ENCODE results near the gene DARS1.
"Not testable (repeated sequence)": the region's sequence is repeated elsewhere in the genome, so short reads cannot be mapped to it uniquely, and the experiment has no call there.

DARS1 gene

DNA sequence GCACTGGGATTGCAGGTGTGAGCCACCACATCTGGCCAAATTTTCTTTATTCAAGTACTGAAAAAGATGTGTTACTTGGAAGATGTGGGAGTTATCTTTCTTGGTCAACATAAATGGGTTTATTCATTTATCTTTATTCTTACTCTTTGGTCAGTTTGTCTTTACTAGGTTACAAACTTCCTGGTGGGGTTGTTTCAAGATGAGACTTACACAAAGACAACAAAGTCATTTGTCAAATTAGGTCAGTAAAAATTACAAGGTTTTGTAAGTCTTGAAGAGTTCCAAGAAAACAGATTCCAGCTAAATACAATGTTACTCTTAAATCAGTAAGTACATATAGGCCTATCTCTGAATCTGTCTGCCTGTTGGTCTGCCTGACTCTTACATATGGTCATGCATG lies 48.9 kb downstream of the DARS1 start:
- no peak for DNase-seq

DNA sequence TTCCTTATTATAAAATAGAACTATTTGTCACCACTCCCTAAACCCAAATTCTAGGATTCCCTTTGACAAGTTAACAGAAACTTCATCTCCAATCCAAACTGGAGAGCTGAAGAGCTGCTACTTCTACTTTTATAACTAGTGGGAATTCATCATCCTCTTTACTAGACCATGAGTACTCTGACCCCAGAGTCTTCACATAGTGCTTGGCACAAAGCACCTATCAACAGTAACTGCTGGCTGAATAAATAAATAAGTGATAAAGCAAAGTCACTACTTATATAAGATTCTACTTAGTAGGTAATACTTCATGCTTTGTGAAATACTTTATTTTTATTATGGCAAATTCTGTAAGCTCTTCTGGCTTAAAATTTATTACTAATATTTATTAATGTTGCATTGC lies 49.5 kb downstream of the DARS1 start:
- no peak for DNase-seq

DNA sequence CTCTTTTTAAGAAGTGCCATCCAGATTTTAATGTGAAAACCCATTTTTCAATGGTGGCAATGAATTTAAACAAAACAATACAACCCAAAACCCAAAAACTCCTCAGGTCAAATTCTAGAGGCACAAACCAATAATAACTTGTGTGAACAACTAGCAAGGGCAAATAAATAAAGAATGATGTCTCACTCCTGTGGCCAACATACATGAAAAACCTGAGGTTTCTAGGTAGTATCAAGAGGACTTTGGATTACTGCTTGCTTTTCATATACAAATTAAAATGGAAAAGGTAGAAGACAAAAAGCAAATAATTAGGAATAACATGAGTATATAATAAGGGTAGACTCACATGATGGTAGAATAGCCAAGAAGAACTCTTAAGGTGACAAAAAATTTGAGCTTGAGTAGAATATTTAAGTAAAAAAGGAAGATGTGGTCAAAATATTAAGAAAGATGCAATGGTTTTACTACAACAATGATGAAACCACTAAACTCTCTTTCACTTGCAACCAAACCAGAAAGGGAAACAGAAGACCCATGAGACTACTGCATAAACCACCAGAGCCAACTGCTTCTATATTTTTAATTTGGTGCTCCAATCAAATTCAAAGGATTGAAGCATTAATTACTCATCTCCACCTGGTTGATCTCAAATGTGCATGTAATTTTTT lies 53.5 kb downstream of the DARS1 start:
- DNase-seq: no peak

DNA sequence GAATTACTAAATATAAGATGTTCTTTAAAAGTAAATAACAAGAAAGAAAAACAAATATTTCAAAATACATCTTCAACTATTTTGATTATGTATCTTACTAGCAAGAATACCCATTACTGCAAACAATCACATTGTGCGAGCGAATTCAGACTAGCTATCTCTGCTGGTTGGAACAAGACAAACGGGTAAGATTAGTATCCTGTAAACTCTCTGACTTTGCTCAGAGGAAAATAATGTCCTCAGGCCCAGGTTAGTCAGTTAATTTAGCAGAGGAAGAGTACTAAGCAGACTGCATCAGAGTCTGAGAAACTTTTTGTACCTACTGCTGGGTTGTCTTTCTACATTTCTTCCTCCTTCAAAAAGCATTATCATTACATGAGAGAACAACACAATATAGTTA lies 58.8 kb downstream of the DARS1 start:
- DNase-seq: no peak

DNA sequence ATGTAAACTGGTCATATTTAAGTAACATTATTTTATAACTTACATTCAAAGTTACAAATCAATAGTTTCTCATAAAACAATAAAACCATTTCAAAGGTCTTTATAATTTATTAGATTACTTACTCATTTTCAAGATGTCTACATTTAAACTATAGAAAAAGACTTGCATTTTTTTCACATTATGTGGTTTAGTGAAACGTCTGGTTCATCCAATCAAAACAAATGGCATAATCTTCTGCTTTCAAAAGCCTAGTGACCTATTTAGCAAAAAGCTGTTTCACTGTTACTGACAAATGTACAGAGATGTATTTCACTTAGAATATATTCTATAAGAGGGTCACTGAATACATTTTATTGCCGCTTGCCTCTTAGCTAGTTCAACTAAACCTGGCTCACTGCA lies 59.9 kb downstream of the DARS1 start:
- DNase-seq: peak; percentile 11

DNA sequence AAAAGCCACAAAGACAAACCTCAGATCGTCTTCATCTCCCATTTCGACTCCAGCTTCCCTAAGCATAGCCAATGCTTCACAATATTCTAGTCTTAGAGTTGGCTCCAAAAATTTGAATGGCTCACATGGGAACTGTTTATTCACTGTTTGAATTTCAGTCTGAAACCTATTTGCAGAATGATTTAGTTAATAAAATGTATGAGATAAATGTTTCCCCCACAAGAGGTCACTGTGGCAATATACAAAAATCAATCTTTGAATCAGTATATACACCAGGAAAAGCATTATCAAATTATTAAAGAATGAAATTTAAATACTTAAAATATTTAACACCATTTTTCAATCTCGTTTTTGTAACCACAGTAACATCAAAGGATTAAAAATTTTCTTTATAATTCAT lies 69.2 kb downstream of the DARS1 start:
- peak; percentile 35 for DNase-seq

DNA sequence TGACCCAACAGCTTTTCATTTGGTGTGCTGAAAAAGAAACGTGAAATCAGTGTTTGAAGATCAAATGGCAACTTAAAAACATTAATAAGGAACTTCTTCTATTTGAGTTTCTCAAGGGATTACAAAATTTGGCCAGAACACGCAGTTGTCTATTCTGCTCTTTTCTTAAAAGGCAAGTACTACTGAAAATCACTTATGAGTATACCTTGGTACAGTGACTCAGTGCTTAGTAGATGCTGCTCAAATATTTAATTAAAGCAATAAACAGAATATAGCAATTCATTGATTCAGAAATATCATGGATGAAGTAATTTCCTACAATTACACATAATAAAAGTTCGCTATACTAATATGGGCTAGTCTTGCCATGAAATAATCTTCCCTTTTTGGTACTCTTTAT lies 70.9 kb downstream of the DARS1 start:
- DNase-seq: no peak

DNA sequence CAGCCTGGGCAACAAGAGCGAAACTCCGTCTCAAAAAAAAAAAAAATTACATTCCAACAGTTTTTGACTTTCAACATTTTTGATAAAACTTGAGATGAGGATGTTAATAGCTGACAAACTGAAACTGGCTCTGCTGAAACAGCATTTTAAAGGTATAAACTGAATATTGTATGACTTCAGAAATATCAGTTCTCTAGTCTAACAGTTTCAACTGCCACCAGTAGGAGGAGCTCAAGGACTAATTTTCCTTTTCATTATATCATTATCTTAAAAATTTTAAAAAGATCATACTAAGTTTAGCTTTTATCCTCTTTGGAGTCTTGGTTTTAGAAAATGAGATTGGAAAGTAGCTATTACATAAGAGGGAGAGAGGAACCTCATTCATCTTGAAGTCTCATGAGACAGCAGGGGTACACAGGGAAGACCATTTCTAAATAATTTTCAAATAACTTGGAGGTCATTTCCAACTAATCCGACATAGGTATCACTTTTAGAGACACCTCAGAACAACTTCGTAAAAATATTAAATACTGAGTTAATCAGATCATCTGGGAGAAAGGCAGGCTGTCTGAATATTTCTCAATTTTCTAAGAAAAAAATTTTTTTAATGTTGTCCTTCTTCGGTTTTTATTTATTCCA lies 71.6 kb downstream of the DARS1 start:
- peak; percentile 48 for DNase-seq

DNA sequence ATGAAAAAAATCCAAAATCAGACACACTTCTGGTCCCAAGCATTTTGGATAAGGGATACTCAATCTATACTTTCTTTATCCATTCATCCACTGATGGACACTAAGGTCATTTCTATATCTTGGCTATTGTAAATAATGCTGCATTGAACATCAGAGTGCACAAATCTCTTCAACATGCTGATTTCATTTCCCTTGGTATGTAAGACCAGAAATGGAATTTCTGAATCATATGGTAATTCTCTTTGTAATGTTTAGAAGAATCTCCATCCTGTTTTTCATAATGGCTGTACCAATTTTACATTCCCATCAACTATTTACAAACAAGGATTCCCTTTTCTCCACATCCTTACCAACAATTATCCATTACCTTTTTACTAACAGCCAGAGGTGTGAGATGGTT lies 75.5 kb downstream of the DARS1 start:
- DNase-seq: peak; percentile 27

DNA sequence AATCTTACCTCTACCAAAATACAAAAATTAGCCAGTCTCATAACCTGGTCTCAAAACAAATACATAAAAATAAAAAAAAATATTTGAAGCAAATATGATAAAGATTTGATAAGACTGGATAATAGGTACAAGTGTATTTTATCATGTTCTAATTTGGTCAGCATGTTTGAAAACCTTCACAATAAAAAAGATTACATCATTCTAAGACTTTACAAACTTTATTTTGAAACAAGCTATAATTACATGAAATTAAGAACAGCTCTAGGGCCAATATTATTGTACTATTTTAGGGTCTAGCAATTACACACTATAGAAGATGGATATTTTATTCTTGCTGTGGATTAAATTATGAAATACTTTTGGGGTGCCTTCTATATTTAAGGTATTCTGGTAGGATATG lies 79.7 kb downstream of the DARS1 start:
- no peak for DNase-seq

DNA sequence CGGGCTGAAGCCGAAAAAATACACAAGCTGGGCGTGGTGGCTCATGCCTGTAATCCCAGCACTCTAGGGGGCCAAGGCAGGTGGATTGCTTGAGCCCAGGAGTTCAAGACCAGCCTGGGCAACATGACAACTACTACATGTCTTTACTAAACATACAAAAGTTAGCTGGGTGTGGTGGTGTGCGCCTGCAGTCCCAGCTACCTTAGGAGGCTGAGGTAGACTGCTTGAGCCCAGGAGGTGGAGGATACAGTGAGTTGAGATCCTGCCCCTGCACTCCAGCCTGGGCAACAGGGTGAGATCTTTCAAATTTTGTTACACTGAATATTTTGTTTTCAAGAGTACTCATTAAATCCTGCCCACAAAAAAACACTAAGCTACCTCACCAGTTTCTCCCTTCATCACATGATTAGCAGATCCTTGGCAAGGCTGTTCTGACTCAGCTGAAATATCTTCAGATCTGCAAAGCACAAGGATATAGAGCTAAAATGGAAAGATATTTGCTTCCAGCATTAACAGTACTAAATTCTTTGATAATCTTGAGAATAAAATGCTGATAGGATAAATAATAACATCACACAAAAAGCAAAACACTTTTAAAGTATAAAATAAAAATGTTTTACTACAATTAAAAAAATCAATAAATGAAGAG lies 81.0 kb downstream of the DARS1 start:
- DNase-seq: peak; percentile 36

DNA sequence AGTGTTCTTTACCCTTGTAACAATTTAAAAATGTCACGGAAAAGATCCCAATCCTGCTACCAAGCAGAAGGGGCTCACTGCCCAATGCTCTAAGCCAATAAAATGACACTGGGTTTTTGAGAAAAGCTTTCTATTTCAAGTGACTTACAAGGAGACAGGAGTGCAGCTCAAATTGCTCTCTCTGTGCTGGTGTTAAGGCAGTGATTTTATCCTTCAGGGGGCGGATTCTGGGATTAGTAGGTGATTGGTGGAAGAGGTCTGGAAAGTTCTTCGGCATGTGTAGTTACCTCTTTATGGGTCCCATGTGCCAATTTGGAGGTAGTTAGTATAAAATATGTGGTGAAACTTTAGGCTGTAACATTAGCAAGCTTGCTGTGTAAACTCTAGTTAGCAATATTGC lies 81.8 kb downstream of the DARS1 start:
- no peak for DNase-seq

DNA sequence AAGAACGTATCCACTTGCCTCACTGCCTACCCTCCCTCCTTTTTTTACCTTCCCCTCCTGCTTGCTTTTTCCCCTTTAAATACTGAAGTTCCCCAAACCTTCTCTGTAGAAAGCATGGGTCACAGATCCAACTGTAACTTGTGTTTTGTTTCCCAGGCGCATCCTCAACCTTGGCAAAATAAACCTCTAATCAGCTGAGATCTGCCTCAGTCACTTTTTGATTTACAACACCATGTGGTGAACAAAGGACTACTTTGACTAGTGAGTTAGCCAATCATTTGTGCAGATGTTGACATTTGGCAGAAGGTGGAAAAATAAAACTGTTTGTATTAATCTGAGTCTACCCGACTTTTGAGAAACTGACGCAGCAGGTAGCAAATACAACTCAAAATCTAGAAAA lies 85.9 kb downstream of the DARS1 start:
- no peak for DNase-seq

DNA sequence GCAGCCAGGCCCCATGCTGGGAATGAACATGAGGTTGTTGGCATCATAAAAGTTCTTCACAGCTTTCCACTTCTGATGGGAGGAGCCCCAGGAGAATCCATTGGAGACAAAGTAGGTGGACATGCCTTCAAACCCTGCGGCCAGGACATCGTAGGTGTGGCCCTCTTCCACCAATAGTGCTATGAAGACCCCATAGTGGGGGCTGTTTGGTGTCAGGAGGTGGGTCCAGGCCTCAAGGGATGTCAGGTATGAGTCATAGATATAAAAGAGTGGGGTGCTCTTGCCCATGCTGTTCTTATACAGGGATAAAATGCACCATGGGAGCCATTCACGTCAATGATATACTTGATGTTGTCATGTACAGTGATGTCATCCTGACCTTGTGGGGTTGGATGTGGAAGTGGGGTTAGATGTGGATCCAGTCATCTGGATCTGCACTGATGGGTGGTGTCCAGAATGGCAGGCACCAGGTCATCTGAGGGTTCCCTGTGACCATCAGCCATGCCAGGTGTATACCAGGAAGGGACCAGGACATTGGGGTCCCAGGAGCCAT lies 87.1 kb downstream of the DARS1 start:
- no peak for DNase-seq

DNA sequence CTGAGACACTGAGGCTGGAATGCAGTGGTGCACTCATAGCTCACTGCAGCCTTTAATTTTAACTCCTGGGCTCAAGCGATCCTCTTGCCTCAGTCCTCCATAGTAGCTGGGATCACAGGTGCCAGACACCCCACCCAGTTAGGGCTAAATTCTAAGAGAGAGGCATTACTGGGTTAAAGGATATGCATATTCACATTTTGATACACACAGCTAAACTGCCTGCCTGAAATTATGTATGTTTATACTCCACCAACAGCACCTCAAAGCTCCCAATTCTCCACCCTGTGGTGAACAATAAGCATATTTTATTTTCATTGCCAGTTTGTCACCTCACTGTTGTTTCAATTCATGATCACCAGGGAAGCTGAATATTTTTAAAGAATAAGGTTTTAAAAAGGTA lies 90.5 kb downstream of the DARS1 start:
- DNase-seq: no peak

DNA sequence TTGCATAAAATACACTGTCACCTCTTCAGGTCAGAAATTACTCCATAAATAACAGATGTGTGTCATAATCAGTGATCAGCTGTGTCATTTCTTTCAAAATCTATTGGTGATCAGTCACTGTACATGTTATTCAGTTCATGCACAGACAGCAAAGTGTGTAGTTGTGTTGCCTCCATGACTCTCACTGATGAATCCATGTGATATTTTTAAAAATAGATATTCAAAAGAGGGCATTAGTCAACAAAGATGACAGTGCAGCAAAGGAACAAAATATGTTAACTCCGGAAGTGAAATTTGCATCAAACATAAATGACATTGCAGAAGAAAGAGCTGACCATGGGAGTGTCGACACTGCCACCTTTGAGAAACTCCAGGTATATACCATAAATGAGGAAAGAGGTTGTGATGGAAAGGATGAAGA lies 92.0 kb downstream of the DARS1 start:
- DNase-seq: no peak

DNA sequence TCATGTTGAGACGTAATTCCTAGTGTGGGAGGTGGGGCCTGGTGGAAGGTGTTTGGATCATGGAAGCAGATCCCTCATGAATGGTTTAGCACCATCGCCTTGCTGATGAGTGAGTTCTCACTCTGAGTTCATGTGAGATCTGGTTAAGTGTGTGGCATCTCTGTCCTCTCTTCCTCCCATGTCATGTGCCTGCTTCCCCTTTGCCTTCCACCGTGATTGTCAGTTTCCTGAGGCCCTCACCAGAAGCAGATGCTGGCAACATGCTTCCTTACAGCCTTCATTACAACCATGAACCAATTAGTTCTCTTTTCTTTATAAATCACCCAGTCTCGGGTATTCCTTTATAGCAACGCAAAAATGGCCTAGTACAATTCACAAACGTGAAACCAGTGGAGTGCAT lies 94.6 kb downstream of the DARS1 start:
- DNase-seq: no peak

DNA sequence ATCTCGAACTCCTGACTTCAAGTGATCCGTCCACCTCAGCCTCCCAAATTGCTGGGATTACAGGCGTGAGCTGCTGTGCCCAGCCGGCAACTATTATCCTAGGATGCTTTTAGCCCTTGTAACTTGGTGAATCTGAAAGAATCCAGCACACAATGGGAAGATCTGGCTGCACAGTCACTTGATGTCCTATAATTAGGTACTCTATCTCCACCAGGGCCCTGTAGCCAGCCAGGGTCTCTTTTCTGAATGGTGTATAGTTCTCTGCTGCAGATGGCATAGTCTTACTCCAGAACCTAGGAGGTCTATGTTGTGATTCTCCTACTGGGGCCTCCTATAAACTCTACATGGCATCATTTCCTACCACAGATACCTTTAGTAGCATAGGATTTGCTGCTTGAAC lies 95.3 kb downstream of the DARS1 start:
- DNase-seq: no peak

DNA sequence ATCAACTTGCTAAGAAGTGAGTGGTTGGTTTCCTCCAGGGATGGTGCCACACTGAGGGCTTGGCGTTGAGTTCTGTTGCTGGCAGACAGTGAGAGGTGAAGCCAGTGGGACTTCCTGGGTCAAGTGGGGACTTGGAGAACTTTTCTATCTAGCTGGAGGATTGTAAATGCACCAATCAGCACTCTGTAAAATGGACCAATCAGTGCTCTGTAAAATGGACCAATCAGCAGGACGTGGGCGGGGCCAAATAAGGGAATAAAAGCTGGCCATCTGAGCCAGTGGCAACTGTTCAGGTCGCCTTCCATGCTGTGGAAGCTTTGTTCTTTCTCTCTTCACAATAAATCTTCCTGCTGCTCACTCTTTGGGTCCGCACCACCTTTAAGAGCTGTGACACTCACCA lies 96.8 kb downstream of the DARS1 start:
- not testable (repeated sequence) for DNase-seq

DNA sequence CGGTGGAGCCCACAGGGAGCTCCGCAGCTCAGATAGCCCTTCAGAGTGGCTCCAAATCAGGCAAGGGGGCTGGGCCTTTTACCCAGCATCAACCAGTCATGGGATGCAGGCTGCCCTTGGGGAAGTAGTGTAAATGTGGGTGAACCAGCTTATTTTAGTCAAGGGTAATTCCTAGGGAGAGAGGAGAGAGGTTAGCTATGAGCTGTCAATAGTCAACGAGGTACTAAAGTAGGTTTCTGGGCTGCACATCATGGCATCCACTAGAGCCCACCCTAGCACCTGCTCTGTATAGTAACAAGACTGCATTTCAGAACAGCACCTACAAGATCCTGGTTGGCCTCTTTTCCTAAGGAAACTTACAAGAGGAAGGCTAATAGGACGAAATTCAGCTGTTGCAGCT lies 99.7 kb downstream of the DARS1 start:
- DNase-seq: no peak

DNA sequence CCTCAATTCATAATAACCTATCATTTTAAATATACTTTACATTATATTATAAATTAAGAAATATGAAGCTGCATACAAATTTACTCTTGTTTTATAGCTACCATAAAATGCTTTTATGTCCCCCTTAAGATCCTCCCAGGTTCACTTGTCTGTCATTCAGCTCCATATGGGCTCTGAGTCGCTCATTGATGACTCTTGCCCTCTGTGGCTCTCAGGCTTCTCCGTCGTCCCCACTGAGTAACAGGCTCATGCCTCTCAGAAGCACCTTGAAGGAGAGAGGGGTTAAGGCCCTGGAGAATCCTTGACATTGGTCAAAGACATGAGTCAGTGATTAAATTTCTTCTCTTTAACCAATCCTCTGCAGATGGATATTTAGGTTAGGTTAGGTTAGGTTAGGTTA lies 103.0 kb downstream of the DARS1 start:
- no peak for DNase-seq

DNA sequence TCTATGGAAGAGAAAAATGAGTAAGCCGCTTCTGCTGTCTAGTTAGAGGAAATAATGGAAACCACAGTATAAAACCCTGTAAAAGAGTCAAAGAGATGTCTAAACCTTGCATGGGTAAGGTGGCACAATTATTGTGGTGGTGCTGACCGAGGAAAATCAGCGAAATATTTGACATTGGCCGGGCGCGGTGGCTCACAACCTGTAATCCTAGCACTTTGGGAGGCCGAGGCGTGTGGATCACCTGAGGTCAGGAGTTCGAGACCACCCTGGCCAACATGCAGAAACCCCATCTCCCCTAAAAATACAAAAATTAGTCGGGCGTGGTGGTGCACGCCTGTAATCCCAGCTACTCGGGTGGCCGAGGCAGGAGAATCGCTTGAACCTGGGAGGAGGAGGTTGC lies 108.7 kb downstream of the DARS1 start:
- not testable (repeated sequence) for DNase-seq

DNA sequence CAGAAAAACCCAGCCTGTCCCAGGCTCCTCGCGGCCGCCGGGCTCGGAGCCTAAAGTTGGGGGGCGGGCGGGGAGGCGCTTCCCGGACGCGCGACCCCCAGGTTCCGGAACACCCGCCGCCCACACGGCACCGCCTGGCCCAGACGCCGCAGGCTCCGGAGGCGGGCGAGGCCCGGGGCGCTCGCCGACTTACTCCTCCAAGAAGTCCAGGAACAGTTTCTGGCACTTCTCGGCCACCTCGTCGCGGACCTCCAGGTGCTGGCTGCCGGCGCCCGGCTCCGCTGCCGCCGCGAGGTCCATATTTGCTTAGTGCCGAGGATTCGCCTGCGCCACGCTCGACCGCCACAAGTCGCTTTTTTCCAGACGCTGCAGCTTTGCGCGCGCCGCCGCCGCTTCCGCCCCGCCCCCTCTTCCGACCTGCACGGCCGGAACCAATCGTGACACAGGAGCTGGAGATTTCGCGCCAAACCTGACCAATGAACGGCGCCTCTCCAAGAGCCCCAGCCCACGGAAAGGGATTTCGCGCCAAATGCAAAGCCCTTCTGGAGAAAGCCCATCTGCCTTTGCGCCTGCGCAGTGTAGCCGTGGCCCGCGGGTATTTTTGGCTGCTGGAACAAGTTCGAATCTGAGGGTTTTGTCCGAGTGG lies 109.2 kb downstream of the DARS1 start, which contains the start of gene MCM6:
MCM6 (minus strand) TSS at position 378 of the 646 bp plus-strand sequence; CDS start at position 300, 78 bp downstream.
- DNase-seq: peak; percentile 99

All from EL (cell line).